H1 (cell line): Measurements from ENCODE around the gene TIMP3. TPM values are rescaled to one million over a fixed set of nuclear protein-coding genes. Genes with fewer than 3 reads are reported as not detected.

ENCODE experiments used
- ATF2 ChIP-seq: IDR thresholded peaks from 2 replicates; pipeline ENCODE4 v1.6.1; 2012; ENCODE audit warnings: low read length, inconsistent platforms
- CHD7 ChIP-seq: fragments of 300-600 bp; sonication (generic); IDR thresholded peaks from 2 replicates; pipeline ENCODE4 v1.7.1; 2012; ENCODE audit warnings: low read length, moderate library complexity, mild to moderate bottlenecking, inconsistent platforms; ENCODE audit not compliant: insufficient replicate concordance
- KDM5A ChIP-seq: fragments of 200-600 bp; IDR thresholded peaks from 2 replicates; pipeline ENCODE4 v1.7.1; 2012; ENCODE audit warnings: mild to moderate bottlenecking, low read length, inconsistent platforms, mixed read lengths
- RXRA ChIP-seq: IDR thresholded peaks from 2 replicates; pipeline ENCODE4 v1.6.1; 2011; ENCODE audit warnings: low read depth, mild to moderate bottlenecking, low read length, moderate library complexity; ENCODE audit not compliant: insufficient read depth
- polyA plus RNA-seq, 7 experiments: library from polyadenylated mRNA; depleted of rRNA in 3 of 7; stranded (reverse) in 5 of 7; unstranded in 2 of 7; fragments of >200 nt in 5 of 7; fragments of 200-250 nt in 2 of 7; gene quantifications; 1 replicate in 5 of 7; 2 replicates in 1 of 7; 4 replicates in 1 of 7; pipeline versions ENCODE4 v1.2.1 to v1.2.3, GENCODE V29; 2011 to 2013; ENCODE audit warnings: missing spikeins in 2 of 7, mixed read lengths in 2 of 7
- total RNA-seq: library from RNA; stranded (reverse); fragmentation: NEBNext Ultra II Directional; extraction: Animal tissue kit (Norgen Biotek cat#: 25700); gene quantifications from 2 replicates; pipeline ENCODE4 v1.2.1, GENCODE V29; 2021

Gene TIMP3
- total and polyA plus RNA-seq, 2 of the 8 experiments (the other 6 are each of a cell fraction or from before 2014, with no cell fraction given), result 1.3 to 4.7 TPM

- TF ChIP-seq RXRA (no peak), ATF2 (no peak), KDM5A (no peak), CHD7 (no peak)
Measured at GRCh38 chr22:32844251-32844650, 42.7 kb downstream of the TIMP3 start (continued).
